HG02763 (cell line): ENCODE data around the gene ITPR3.
"Not testable (repeated sequence)": the region's sequence is repeated elsewhere in the genome, so short reads cannot be mapped to it uniquely, and the experiment has no call there.

Experiments used
- ATAC-seq: cut with Tn5 transposase; IDR thresholded peaks from one replicate; pipeline ENCODE4 v1.9.1; 2021; ENCODE audit warnings: mild to moderate bottlenecking, moderate library complexity; ENCODE audit not compliant: unreplicated experiment

The ITPR3 gene

GRCh38 chr6:33590531-33591198, 30.5 kb upstream of the ITPR3 start:
- ATAC-seq = no peak

- ATAC-seq = no peak
These were observed 29.6 kb upstream of the ITPR3 start for GRCh38 chr6:33591424-33592032.

GRCh38 chr6:33592280-33592594, 28.9 kb upstream of the ITPR3 start:
- no peak for ATAC-seq

GRCh38 chr6:33592595-33593413, 28.3 kb upstream of the ITPR3 start:
- peak; percentile 44 for ATAC-seq

GRCh38 chr6:33593414-33593727, 27.8 kb upstream of the ITPR3 start:
- ATAC-seq = no peak

- ATAC-seq = no peak
These were observed 25.9 kb upstream of the ITPR3 start for GRCh38 chr6:33595001-33595846.

- ATAC-seq = not testable (repeated sequence)
These were observed 24.2 kb upstream of the ITPR3 start for GRCh38 chr6:33596894-33597293.

- no peak for ATAC-seq
These were observed 23.4 kb upstream of the ITPR3 start for GRCh38 chr6:33597551-33598322.

GRCh38 chr6:33599413-33599938, 21.6 kb upstream of the ITPR3 start:
- no peak for ATAC-seq

- ATAC-seq = no peak
These were observed 20.4 kb upstream of the ITPR3 start for GRCh38 chr6:33600761-33601160.

GRCh38 chr6:33602180-33602579, 18.9 kb upstream of the ITPR3 start:
- no peak for ATAC-seq

GRCh38 chr6:33604941-33605854, 15.9 kb upstream of the ITPR3 start:
- ATAC-seq = no peak

- ATAC-seq = no peak
These were observed 14.5 kb upstream of the ITPR3 start for GRCh38 chr6:33606642-33607041.

- no peak for ATAC-seq
These were observed 13.9 kb upstream of the ITPR3 start for GRCh38 chr6:33607126-33607783.

GRCh38 chr6:33607784-33608161, 13.3 kb upstream of the ITPR3 start:
- no peak for ATAC-seq

- no peak for ATAC-seq
These were observed 12.1 kb upstream of the ITPR3 start for GRCh38 chr6:33609019-33609418.

GRCh38 chr6:33609528-33609927, 11.6 kb upstream of the ITPR3 start:
- no peak for ATAC-seq

- no peak for ATAC-seq
These were observed 11.1 kb upstream of the ITPR3 start for GRCh38 chr6:33610067-33610466.
